ENCODE measurements around the gene DLST.
"Not testable (repeated sequence)": the region's sequence is repeated elsewhere in the genome, so short reads cannot be mapped to it uniquely, and the experiment has no call there.

The DLST gene

GRCh38 chr14:74919421-74920165 lies 37.9 kb downstream of the DLST start:
- no peak for DNase-seq

GRCh38 chr14:74920281-74920680 lies 38.6 kb downstream of the DLST start:
- no peak for DNase-seq

- DNase-seq = no peak
These were observed 39.4 kb downstream of the DLST start for GRCh38 chr14:74921053-74921620.

GRCh38 chr14:74921987-74922751 lies 40.5 kb downstream of the DLST start:
- no peak for DNase-seq

- peak; percentile 90 to 94 (median 92) for DNase-seq
These were observed 41.2 kb downstream of the DLST start, which contains the start of gene RPS6KL1 for GRCh38 chr14:74922752-74923401. RPS6KL1 (minus strand) TSS chr14:74923260; CDS start chr14:74921541, 1,719 bp downstream.

- no peak for DNase-seq
These were observed 42.3 kb downstream of the DLST start for GRCh38 chr14:74924061-74924460.

- DNase-seq = no peak
These were observed 45.5 kb downstream of the DLST start for GRCh38 chr14:74927225-74927624.

GRCh38 chr14:74929242-74929641 lies 47.5 kb downstream of the DLST start:
- DNase-seq = no peak

- not testable (repeated sequence) for DNase-seq
These were observed 50.0 kb downstream of the DLST start for GRCh38 chr14:74931744-74932143.

GRCh38 chr14:74932401-74932901 lies 50.7 kb downstream of the DLST start:
- DNase-seq = no peak

- DNase-seq = not testable (repeated sequence)
These were observed 51.2 kb downstream of the DLST start for GRCh38 chr14:74932936-74933335.

- no peak for DNase-seq
These were observed 52.3 kb downstream of the DLST start for GRCh38 chr14:74934041-74934440.

- no peak for DNase-seq
These were observed 53.0 kb downstream of the DLST start for GRCh38 chr14:74934476-74935359.

- DNase-seq = no peak
These were observed 53.6 kb downstream of the DLST start for GRCh38 chr14:74935360-74935680.

GRCh38 chr14:74936151-74936550 lies 54.4 kb downstream of the DLST start:
- no peak for DNase-seq

GRCh38 chr14:74936731-74937130 lies 55.0 kb downstream of the DLST start:
- DNase-seq = no peak

GRCh38 chr14:74937171-74937570 lies 55.5 kb downstream of the DLST start:
- DNase-seq = no peak

- DNase-seq = no peak
These were observed 57.1 kb downstream of the DLST start for GRCh38 chr14:74938531-74939495.

GRCh38 chr14:74940956-74941565 lies 59.3 kb downstream of the DLST start:
- no peak for DNase-seq

- DNase-seq = no peak
These were observed 60.0 kb downstream of the DLST start for GRCh38 chr14:74941676-74942097.
